ENCODE results near the gene CLRN1.

Gene CLRN1

GRCh38 chr3:150920236-150920635 is 52.3 kb downstream of the CLRN1 start:
- DNase-seq = no peak
- ATAC-seq = no peak

GRCh38 chr3:150917951-150918350 is 54.6 kb downstream of the CLRN1 start:
- no peak for DNase-seq
- ATAC-seq = no peak

DNA sequence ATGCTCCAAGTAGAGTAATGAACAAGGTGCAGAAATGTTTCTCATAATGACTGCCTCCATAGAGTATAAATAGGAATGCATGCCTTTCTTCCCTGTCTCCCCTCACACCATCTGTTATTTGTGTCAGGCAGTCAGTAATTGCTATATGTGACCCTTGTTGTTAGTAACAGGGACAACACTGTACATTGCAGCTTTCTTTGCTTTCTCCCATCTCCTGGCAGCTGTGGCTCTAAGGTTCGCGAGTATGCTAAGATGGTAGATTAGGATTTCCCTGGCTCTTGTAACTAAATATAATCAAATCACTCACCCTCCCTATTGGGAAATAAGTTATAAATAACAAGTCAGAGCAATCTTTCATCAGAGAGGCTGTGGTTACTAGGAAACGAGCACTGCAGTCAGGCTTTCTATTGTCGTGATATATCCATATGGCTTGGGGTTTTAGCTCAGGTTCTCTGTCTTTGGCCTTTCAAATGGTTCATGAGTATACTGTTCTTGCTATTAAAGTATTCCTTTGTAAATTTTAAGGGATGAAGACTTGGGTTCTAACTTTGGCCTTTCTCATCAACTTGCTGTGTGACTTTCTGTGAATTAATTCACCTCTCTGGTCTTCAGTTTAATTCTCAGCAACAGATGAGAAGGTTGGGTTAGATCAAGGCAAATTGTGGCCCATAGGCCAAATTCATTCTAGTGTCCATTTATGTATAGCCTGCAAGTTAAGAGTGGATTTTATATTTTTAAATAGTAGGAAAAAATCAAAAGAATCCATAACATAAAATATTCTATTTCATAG is 59.2 kb downstream of the CLRN1 start:
- ATAC-seq = no peak
- no peak for DNase-seq

- ATAC-seq (no peak), DNase-seq (no peak)
Measured at GRCh38 chr3:150912501-150912900, 60.0 kb downstream of the CLRN1 start.

GRCh38 chr3:150911771-150912170 is 60.8 kb downstream of the CLRN1 start:
- no peak for ATAC-seq

DNA sequence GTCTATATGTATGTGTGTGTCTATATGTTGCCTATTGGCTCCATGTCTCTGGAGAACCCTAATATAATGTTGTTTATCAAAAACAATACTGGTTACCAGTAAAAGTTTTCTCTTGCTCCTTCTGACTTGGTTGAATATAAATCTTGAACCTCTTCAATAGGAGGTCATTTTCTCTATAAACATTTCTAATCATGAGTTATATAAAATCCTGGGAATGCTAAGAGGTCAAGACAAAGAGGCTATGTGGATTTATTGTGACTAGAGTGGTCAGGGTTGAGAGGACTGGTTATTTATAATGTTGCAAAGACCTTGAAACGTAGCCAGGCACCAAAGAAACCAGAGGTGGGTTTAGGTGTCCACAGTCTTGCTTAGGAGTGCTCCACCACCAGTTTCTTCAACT is 66.1 kb downstream of the CLRN1 start:
- DNase-seq (no peak), ATAC-seq (no peak)

More at GRCh38 chr3:150911771-150912170, 60.8 kb downstream of the CLRN1 start:
- no peak for DNase-seq

GRCh38 chr3:150905746-150906145 is 66.8 kb downstream of the CLRN1 start:
- no peak for ATAC-seq
- DNase-seq = no peak

GRCh38 chr3:150905339-150905738 is 67.2 kb downstream of the CLRN1 start, which contains the start of gene MINDY4B:
TSS of gene MINDY4B (minus strand) at chr3:150905439. CDS start at chr3:150905439, 0 bp downstream.
- DNase-seq (no peak), ATAC-seq (no peak)

- ATAC-seq (no peak), DNase-seq (no peak)
Measured at GRCh38 chr3:150902988-150903387, 69.5 kb downstream of the CLRN1 start.

GRCh38 chr3:150901793-150902192 is 70.7 kb downstream of the CLRN1 start:
- ATAC-seq = no peak
- DNase-seq = no peak

- ATAC-seq (no peak), DNase-seq (no peak)
Measured at GRCh38 chr3:150899141-150899540, 73.4 kb downstream of the CLRN1 start.

GRCh38 chr3:150898046-150898754 is 74.3 kb downstream of the CLRN1 start:
- no peak for DNase-seq
- ATAC-seq = no peak

GRCh38 chr3:150897592-150897991 is 74.9 kb downstream of the CLRN1 start:
- DNase-seq (no peak), ATAC-seq (no peak)

- ATAC-seq (no peak), DNase-seq (no peak)
Measured at GRCh38 chr3:150890831-150891230, 81.7 kb downstream of the CLRN1 start.

- ATAC-seq = no peak
- DNase-seq = no peak
Measured at GRCh38 chr3:150890295-150890694, 82.2 kb downstream of the CLRN1 start.

GRCh38 chr3:150889106-150889505 is 83.4 kb downstream of the CLRN1 start:
- no peak for DNase-seq

GRCh38 chr3:150887031-150887430 is 85.5 kb downstream of the CLRN1 start:
- DNase-seq = no peak

More at GRCh38 chr3:150889106-150889505, 83.4 kb downstream of the CLRN1 start:
- no peak for ATAC-seq

GRCh38 chr3:150885535-150885934 is 87.0 kb downstream of the CLRN1 start:
- ATAC-seq (no peak), DNase-seq (no peak)

More at GRCh38 chr3:150887031-150887430, 85.5 kb downstream of the CLRN1 start:
- ATAC-seq = no peak

DNA sequence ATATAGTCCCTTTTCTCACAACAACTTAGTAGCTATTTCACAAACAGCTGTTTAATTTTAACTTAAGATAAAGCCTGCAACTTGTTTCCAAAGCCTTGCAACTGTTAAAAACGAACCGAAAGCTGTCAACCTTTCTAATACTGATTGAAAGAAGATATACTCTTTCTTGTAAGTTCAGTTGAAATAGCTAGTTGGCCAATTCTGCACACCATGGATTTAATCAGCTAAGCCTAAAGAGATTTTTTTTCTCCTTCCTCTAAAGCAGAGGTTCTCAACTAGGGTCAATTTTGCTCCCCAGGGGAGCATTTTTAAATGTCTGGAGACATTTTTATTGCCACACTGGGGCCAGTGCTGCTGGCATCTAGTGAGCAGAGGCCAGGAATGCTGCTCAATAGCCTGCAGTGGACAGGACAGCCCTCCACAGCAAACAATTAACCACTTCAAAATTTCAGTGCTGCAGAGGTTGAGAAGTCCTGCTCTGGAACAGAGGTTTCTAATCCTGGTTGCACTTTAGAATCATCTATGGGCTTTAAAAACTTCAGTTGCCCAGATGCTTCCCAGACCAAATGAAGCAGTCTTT is 93.4 kb downstream of the CLRN1 start:
- no peak for ATAC-seq

GRCh38 chr3:150878290-150878689 is 94.2 kb downstream of the CLRN1 start:
- ATAC-seq (no peak), DNase-seq (no peak)

More for the DNA sequence above, 93.4 kb downstream of the CLRN1 start:
- no peak for DNase-seq

GRCh38 chr3:150877303-150877702 is 95.2 kb downstream of the CLRN1 start:
- no peak for ATAC-seq
- no peak for DNase-seq

DNA sequence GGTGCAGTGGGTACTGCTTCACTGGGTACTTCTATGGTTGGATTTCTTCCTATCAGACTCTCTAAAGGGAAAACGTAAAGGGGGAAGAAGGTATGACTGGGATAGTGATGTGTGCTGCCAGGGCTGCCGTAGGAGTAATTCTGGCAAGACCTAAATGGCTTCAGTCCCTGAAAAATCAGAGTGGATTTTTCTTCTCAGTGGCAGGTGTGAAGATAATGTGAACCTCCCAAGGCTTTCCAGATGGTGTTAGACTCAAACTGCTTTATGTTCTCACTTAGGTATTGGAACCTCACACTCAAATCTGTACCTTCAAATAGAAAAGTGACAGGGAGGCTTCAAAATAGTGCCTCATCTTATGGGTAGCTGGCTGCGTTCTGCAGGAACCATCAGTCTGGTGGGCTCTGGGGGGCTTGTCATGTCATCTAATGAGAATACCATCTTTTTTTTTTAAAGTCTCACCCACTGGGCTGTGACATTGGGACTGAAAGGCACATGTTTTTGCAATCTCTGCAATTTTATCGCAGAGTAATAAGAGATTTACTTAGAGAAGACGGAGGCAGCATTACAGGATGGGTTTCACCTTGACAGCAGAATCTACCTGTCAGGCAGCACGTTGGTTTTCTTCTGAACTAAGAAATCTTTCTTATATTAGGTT is 95.8 kb downstream of the CLRN1 start:
- ATAC-seq (no peak), DNase-seq (no peak)
